ENCODE results near the gene SPATA46. TPM values are rescaled to one million over a fixed set of nuclear protein-coding genes. Genes with fewer than 3 reads are reported as not detected.

SPATA46 gene
- total RNA-seq, 2 experiments from 2014 or later, result not detected

- H3K4me1 ChIP-seq (ENCODE audit: insufficient read depth, low read length, poor library complexity, severe bottlenecking), result no peaks in the 10 kb centered on the region
- no TSS peak for BruUV-seq (replicated peaks)
- POLR2A ChIA-PET, result no interaction called here
These were observed 10.8 kb upstream of the SPATA46 start for GRCh38 chr1:162387226-162388082.

GRCh38 chr1:162386292-162387225 is 9.9 kb upstream of the SPATA46 start:
- Histone ChIP-seq H3K79me2 (ENCODE audit: insufficient read depth, low read depth, low read length) (no peaks in the 10 kb centered on the region), H3K9me2 (ENCODE audit: insufficient read depth, low read length) (no peaks in the 10 kb centered on the region), H4K20me1 (ENCODE audit: insufficient read depth, low read length) (no peaks in the 10 kb centered on the region), H3K9me3 (ENCODE audit: low read length) (no peaks in the 10 kb centered on the region), H3K27ac (ENCODE audit: low read depth, low read length, poor library complexity, severe bottlenecking) (no peak overlapping the region), H2AFZ (ENCODE audit: low read length) (no peak overlapping the region), H3K4me3 (ENCODE audit: low read depth, low read length, poor library complexity, severe bottlenecking) (no peak overlapping the region), H3K4me1 (ENCODE audit: insufficient read depth, low read length, poor library complexity, severe bottlenecking) (no peaks in the 10 kb centered on the region), H3K36me3 (ENCODE audit: insufficient read depth, low read length) (no peaks in the 10 kb centered on the region), H3K4me2 (ENCODE audit: low read length) (no peak overlapping the region)
- ChIA-PET POLR2A (interaction anchor here (0.6 kb wide), 1 partner anchor 535 kb away, joined by 3 read pairs; no protein-coding TSS in a partner anchor), CTCF (ENCODE audit: unreplicated experiment) (no interaction called here)
- TF ChIP-seq EZH2phosphoT487 (IDR thresholded peaks at IDR 0.05; ENCODE audit: borderline replicate concordance, low read depth, low read length) (no peak), CTCF (conservative IDR thresholded peaks at IDR 0.05; ENCODE audit: low read length) (no peak)
- BruUV-seq (replicated peaks), result no TSS peak
- intact Hi-C loops (cut with micrococcal nuclease; ENCODE audit: unreplicated experiment), result no loop called here
- no peak for DNase-seq (ENCODE audit: low spot score)

More at GRCh38 chr1:162387226-162388082, 10.8 kb upstream of the SPATA46 start:
- intact Hi-C loops (cut with micrococcal nuclease; ENCODE audit: unreplicated experiment), result no loop called here
- Histone ChIP-seq H3K79me2 (ENCODE audit: insufficient read depth, low read depth, low read length) (no peaks in the 10 kb centered on the region), H3K9me2 (ENCODE audit: insufficient read depth, low read length) (no peaks in the 10 kb centered on the region), H3K9me3 (ENCODE audit: low read length) (no peaks in the 10 kb centered on the region), H2AFZ (ENCODE audit: low read length) (no peak overlapping the region), H4K20me1 (ENCODE audit: insufficient read depth, low read length) (no peaks in the 10 kb centered on the region), H3K27ac (ENCODE audit: low read depth, low read length, poor library complexity, severe bottlenecking) (no peak overlapping the region), H3K4me3 (ENCODE audit: low read depth, low read length, poor library complexity, severe bottlenecking) (no peak overlapping the region), H3K4me2 (ENCODE audit: low read length) (no peak overlapping the region), H3K36me3 (ENCODE audit: insufficient read depth, low read length) (no peaks in the 10 kb centered on the region)
- TF ChIP-seq CTCF (conservative IDR thresholded peaks at IDR 0.05; ENCODE audit: low read length) (no peak), EZH2phosphoT487 (IDR thresholded peaks at IDR 0.05; ENCODE audit: borderline replicate concordance, low read depth, low read length) (no peak)
- DNase-seq (ENCODE audit: low spot score), result no peak
- CTCF ChIA-PET (ENCODE audit: unreplicated experiment), result no interaction called here
